IPS-18c (cell line): ENCODE measurements around the gene PRICKLE1.

Source experiments
- H3K4me3 ChIP-seq: 2 replicates; pipeline ENCODE4 v1.7.0; 2013; ENCODE audit warnings: low read depth, mild to moderate bottlenecking, low read length, moderate library complexity; ENCODE audit not compliant: insufficient read depth
- H3K9me3 ChIP-seq: one replicate; pipeline ENCODE4 v1.6.1; 2013; ENCODE audit warnings: mild to moderate bottlenecking, low read length, moderate library complexity; ENCODE audit not compliant: control insufficient read depth, insufficient read depth

Gene PRICKLE1

GRCh38 chr12:42448841-42449240 lies 140.7 kb downstream of the PRICKLE1 start:
- no peak overlapping the region for H3K4me3 ChIP-seq
- peaks cover 3% of the 10 kb centered on the region for H3K9me3 ChIP-seq

GRCh38 chr12:42447371-42447786 lies 142.2 kb downstream of the PRICKLE1 start:
- H3K4me3 ChIP-seq, result no peak overlapping the region

GRCh38 chr12:42446761-42447160 lies 142.8 kb downstream of the PRICKLE1 start:
- Histone ChIP-seq H3K4me3 (no peak overlapping the region), H3K9me3 (no peaks in the 10 kb centered on the region)

More at GRCh38 chr12:42447371-42447786, 142.2 kb downstream of the PRICKLE1 start:
- H3K9me3 ChIP-seq, result no peaks in the 10 kb centered on the region

GRCh38 chr12:42445891-42446290 lies 143.7 kb downstream of the PRICKLE1 start:
- Histone ChIP-seq H3K9me3 (no peaks in the 10 kb centered on the region), H3K4me3 (no peak overlapping the region)

GRCh38 chr12:42444192-42444943 lies 145.2 kb downstream of the PRICKLE1 start:
- Histone ChIP-seq H3K9me3 (no peaks in the 10 kb centered on the region), H3K4me3 (no peak overlapping the region)

- Histone ChIP-seq H3K9me3 (no peaks in the 10 kb centered on the region), H3K4me3 (no peak overlapping the region)
Observed at GRCh38 chr12:42442888-42443287, 146.7 kb downstream of the PRICKLE1 start.

GRCh38 chr12:42442311-42442759 lies 147.2 kb downstream of the PRICKLE1 start:
- Histone ChIP-seq H3K9me3 (no peaks in the 10 kb centered on the region), H3K4me3 (no peak overlapping the region)

GRCh38 chr12:42440608-42441007 lies 148.9 kb downstream of the PRICKLE1 start:
- Histone ChIP-seq H3K9me3 (no peaks in the 10 kb centered on the region), H3K4me3 (no peak overlapping the region)

GRCh38 chr12:42432517-42433140 lies 156.9 kb downstream of the PRICKLE1 start:
- no peaks in the 10 kb centered on the region for H3K9me3 ChIP-seq
- no peak overlapping the region for H3K4me3 ChIP-seq

GRCh38 chr12:42428850-42429249 lies 160.7 kb downstream of the PRICKLE1 start:
- no peak overlapping the region for H3K4me3 ChIP-seq
- H3K9me3 ChIP-seq, result no peaks in the 10 kb centered on the region

- no peak overlapping the region for H3K4me3 ChIP-seq
Observed at GRCh38 chr12:42426746-42427145, 162.8 kb downstream of the PRICKLE1 start.

GRCh38 chr12:42422785-42423184 lies 166.8 kb downstream of the PRICKLE1 start:
- Histone ChIP-seq H3K9me3 (no peaks in the 10 kb centered on the region), H3K4me3 (no peak overlapping the region)

More at GRCh38 chr12:42426746-42427145, 162.8 kb downstream of the PRICKLE1 start:
- no peaks in the 10 kb centered on the region for H3K9me3 ChIP-seq

- H3K4me3 ChIP-seq, result no peak overlapping the region
- no peaks in the 10 kb centered on the region for H3K9me3 ChIP-seq
Observed at GRCh38 chr12:42421844-42422779, 167.4 kb downstream of the PRICKLE1 start.

GRCh38 chr12:42420395-42420794 lies 169.2 kb downstream of the PRICKLE1 start:
- H3K9me3 ChIP-seq, result no peaks in the 10 kb centered on the region
- H3K4me3 ChIP-seq, result no peak overlapping the region

- Histone ChIP-seq H3K4me3 (no peak overlapping the region), H3K9me3 (no peaks in the 10 kb centered on the region)
Observed at GRCh38 chr12:42410340-42410739, 179.2 kb downstream of the PRICKLE1 start.

- Histone ChIP-seq H3K9me3 (no peaks in the 10 kb centered on the region), H3K4me3 (no peak overlapping the region)
Observed at GRCh38 chr12:42409471-42409870, 180.1 kb downstream of the PRICKLE1 start.

GRCh38 chr12:42407306-42407705 lies 182.2 kb downstream of the PRICKLE1 start:
- H3K9me3 ChIP-seq, result no peaks in the 10 kb centered on the region
- no peak overlapping the region for H3K4me3 ChIP-seq
